Fibroblast of skin of right biceps (primary cell): ENCODE results near the gene CD81.
A peak's percentile ranks its signal among the peaks of the same experiment; 100 is the strongest.

Experiments used
- DNase-seq: peaks from one replicate; pipeline ENCODE4 v3.0.0-alpha.2; 2013

The CD81 gene

GRCh38 chr11:2378527-2379210 is 1.6 kb downstream of the CD81 start:
- peak; percentile 62 for DNase-seq

GRCh38 chr11:2379466-2380174 is 2.5 kb downstream of the CD81 start:
- no peak for DNase-seq

- no peak for DNase-seq
Observed at GRCh38 chr11:2380396-2380795, 3.3 kb downstream of the CD81 start.

- DNase-seq = no peak
Observed at GRCh38 chr11:2380807-2381350, 3.8 kb downstream of the CD81 start.

GRCh38 chr11:2381494-2382128 is 4.5 kb downstream of the CD81 start:
- DNase-seq = no peak

GRCh38 chr11:2382129-2382517 is 5.0 kb downstream of the CD81 start:
- no peak for DNase-seq

GRCh38 chr11:2382936-2383851 is 6.1 kb downstream of the CD81 start:
- DNase-seq = peak; percentile 60

GRCh38 chr11:2383852-2384804 is 7.0 kb downstream of the CD81 start:
- DNase-seq = no peak

- no peak for DNase-seq
Observed at GRCh38 chr11:2385156-2386151, 8.3 kb downstream of the CD81 start.

GRCh38 chr11:2386591-2386990 is 9.5 kb downstream of the CD81 start:
- no peak for DNase-seq

GRCh38 chr11:2387266-2387987 is 10.3 kb downstream of the CD81 start:
- peak; percentile 14 for DNase-seq

GRCh38 chr11:2388431-2389376 is 11.6 kb downstream of the CD81 start:
- no peak for DNase-seq

- no peak for DNase-seq
Observed at GRCh38 chr11:2389377-2390026, 12.4 kb downstream of the CD81 start.

GRCh38 chr11:2390091-2390724 is 13.1 kb downstream of the CD81 start:
- no peak for DNase-seq

- DNase-seq = peak; percentile 85
Observed at GRCh38 chr11:2390725-2391151, 13.6 kb downstream of the CD81 start.

GRCh38 chr11:2391181-2391975 is 14.3 kb downstream of the CD81 start:
- DNase-seq = no peak
